ENCODE measurements around the gene CIPC.

GRCh38 chr14:77155083-77155482 lies 57.0 kb downstream of the CIPC start:
- TF ChIP-seq POLR2AphosphoS5 (IDR thresholded peaks at IDR 0.05; ENCODE audit: borderline replicate concordance, low read depth, low read length) (no peak), EZH2 (IDR thresholded peaks at IDR 0.05) (no peak)
